Right lung (tissue), 10 donors: ENCODE results near the gene ACAP2. TPM values are rescaled to one million over a fixed set of nuclear protein-coding genes. Genes with fewer than 3 reads are reported as not detected.
"Not testable (repeated sequence)": the region's sequence is repeated elsewhere in the genome, so short reads cannot be mapped to it uniquely, and the experiment has no call there.

ENCODE experiments used
- DNase-seq, 2 donors: peaks; one replicate each; pipeline ENCODE4 v3.0.0-alpha.2; 2013
- long read RNA-seq, 8 donors: transcript quantifications; one replicate each; lab custom pipeline, GENCODE V29; 2026
- polyA plus RNA-seq, 5 donors: library from polyadenylated mRNA; unstranded; fragments of 120-200 nt; gene quantifications; one replicate each; pipeline versions ENCODE4 v1.2.1 to v1.2.3, GENCODE V29; 2013; ENCODE audit warnings: inconsistent platforms in 1 of 5, low replicate concordance in 1 of 5; ENCODE audit not compliant: insufficient read length in 5 of 5, insufficient read depth in 1 of 5

ACAP2 gene, protein sequence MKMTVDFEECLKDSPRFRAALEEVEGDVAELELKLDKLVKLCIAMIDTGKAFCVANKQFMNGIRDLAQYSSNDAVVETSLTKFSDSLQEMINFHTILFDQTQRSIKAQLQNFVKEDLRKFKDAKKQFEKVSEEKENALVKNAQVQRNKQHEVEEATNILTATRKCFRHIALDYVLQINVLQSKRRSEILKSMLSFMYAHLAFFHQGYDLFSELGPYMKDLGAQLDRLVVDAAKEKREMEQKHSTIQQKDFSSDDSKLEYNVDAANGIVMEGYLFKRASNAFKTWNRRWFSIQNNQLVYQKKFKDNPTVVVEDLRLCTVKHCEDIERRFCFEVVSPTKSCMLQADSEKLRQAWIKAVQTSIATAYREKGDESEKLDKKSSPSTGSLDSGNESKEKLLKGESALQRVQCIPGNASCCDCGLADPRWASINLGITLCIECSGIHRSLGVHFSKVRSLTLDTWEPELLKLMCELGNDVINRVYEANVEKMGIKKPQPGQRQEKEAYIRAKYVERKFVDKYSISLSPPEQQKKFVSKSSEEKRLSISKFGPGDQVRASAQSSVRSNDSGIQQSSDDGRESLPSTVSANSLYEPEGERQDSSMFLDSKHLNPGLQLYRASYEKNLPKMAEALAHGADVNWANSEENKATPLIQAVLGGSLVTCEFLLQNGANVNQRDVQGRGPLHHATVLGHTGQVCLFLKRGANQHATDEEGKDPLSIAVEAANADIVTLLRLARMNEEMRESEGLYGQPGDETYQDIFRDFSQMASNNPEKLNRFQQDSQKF
- 10 to 100 TPM; 31.8 to 59.5 (median 53.6) TPM for polyA plus RNA-seq
- long read RNA-seq, donor 1, full-length matches to known transcripts, result 3 of 37 reads
- long read RNA-seq, donor 1, partial matches to known transcripts, result 34 of 37 reads
- long read RNA-seq, donor 1, other reads (novel, unspliced or antisense), result 0 of 37 reads
- long read RNA-seq, donor 2, full-length matches to known transcripts, result 1 of 1 reads
- long read RNA-seq, donor 2, partial matches to known transcripts, result 0 of 1 reads
- long read RNA-seq, donor 2, other reads (novel, unspliced or antisense), result 0 of 1 reads
- long read RNA-seq, donor 3, result 0 reads
- long read RNA-seq, donor 4, partial matches to known transcripts, result 5 of 5 reads
- long read RNA-seq, donor 4, other reads (novel, unspliced or antisense), result 0 of 5 reads
- long read RNA-seq, donor 5, partial matches to known transcripts, result 9 of 9 reads
- long read RNA-seq, donor 5, other reads (novel, unspliced or antisense), result 0 of 9 reads
- long read RNA-seq, donor 6, full-length matches to known transcripts, result 3 of 3 reads
- long read RNA-seq, donor 6, partial matches to known transcripts, result 0 of 3 reads
- long read RNA-seq, donor 6, other reads (novel, unspliced or antisense), result 0 of 3 reads
- long read RNA-seq, donor 7, full-length matches to known transcripts, result 3 of 3 reads
- long read RNA-seq, donor 7, partial matches to known transcripts, result 0 of 3 reads
- long read RNA-seq, donor 7, other reads (novel, unspliced or antisense), result 0 of 3 reads
- long read RNA-seq, donor 8, full-length matches to known transcripts, result 2 of 2 reads
- long read RNA-seq, donor 8, partial matches to known transcripts, result 0 of 2 reads
- long read RNA-seq, donor 8, other reads (novel, unspliced or antisense), result 0 of 2 reads

DNA sequence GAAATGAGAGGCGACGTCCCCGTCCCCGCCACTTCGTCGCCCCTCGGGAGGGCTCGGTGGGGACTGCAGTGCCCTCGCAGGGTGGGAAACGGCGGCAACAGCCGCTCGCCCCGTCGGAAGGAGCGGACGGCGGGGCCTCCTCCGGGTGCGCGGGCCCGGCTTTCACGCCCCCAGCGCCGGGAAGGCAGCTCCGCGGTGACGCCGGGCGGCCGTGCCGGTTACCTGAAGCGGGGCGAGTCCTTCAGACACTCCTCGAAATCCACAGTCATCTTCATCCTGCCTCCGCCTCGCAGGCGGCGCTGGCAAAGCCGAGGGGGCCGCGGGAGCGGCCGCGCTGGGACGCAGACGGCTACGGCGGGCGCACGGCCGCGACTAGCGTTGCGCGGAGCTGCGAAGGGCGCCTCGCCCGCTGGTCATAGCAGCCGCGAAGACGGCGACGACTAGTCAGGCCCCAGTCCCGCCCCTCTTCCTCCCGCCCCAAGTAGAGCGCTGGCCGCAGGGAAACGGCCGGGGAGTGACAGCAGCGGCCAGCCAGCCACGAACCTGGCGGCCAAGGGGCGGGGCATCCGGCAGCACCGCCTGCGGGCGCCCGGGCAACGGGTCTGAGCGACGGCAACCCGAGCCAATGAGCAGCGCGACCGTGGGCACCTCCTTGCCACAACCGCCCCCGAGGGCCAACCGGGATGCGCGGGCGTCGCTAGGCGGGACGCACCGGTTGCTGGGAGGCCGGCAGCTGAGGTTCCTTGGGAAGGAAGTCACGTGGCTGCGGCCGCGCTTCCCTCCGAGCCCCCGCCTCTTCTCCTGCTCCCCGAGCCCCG is at the start of gene ACAP2:
Gene ACAP2 (minus strand): TSS at position 448 of the 818 bp plus-strand sequence. CDS start 173 bp downstream, at position 275.
- DNase-seq, result peak; percentile 99

DNA sequence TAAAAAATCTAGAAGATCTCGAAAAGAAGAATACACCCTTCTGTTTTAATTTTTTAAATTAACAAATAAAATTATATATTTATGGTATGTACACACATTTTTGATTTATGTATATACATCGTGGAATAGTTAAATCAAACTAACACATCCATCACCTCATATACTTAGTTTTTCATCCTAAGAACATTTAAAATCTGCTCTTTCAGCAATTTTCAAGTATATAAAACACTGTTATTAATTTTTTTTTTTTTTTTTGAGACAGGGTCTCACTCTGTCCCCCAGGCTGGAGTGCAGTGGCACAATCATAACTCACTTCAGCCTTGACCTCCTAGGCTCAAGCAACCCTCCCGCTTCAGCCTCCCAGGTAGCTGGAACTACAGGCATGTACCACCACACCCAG is 32.8 kb upstream of the ACAP2 start:
- DNase-seq, result no peak

DNA sequence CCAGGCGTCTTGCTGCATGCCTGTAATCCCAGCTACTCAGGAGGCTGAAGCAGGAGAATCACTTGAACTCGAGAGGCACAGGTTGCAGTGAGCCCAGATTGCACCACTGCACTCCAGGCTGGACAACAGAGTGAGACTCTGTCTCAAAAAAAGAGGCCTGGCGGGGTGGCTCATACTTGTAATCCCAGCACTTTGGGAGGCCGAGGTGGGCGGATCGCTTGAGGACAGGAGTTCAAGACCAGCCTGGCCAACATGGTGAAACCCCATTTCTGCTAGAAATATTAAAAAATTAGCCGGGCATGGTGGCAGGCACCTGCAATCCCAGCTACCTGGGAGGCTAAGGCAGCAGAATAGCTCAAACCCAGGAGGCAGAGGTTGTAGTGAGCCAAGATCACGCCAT is 32.3 kb upstream of the ACAP2 start:
- DNase-seq, result not testable (repeated sequence)

DNA sequence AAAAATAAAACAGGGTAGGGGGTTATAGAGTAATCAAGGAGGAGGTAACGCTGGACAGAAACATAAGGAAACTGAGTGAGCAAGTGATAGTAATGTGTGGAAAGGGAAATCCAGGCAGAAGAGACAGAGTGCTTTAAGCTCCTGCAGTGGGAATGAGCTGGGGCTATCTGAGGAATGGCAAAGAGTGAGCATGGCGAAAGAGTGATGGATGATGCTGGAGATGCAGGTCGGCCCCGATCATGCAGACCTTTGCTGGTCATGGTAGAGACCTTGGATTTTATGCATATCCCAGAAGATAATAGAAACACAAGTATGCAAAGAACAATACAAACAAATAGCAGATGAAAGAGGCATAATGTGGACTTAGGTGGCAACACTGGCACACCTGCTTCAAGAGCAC is 26.0 kb upstream of the ACAP2 start:
- DNase-seq, result no peak

DNA sequence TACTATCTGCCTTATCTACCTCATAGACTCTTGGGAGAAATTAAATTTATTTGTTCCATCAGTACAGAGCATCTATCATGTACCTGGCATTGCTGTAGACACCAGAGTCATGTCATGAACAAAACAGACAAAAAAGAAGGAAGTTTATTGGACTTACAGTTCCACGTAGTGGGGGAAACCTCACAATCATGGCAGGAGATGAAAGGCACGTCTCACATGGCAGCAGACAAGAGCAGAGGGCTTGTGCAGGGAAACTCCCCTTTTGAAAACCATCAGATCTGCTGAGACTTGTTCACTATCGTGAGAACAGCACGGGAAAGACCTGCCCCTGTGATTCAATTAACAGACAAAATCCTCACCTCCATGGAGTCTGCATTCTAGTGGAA is 25.6 kb upstream of the ACAP2 start:
- no peak for DNase-seq

DNA sequence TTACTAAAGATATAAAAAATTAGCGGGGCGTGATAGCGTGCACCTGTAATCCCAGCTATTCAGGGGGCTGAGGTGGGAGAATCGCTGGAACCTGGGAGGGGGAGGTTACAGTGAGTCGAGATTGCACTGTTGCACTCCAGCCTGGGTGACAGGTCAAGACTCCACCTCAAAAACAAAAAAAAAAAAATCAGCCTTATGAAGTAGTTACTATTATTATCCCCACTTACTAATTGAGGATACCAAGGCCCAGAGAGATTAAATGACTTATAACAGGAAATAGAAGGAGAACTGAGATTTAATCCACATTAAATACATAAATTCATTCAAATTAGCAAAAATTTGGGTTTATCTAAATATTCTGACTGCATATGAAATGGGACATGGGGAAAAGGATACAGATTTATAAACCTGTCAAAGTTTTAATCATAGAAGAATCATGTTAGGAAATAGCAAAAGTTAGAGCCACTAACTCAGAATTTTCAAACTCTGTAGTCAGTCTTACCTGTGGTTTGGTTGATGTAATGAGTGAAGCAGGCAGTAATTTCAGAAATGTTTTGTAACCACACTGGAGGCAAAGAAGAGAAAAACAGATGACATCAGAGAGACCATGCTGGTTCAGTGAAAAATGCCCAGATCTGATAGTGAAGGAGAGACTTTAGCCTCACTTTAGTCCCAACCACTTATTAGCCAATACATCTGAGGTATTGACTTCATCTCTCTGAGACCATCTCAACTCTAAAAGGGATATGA is 25.0 kb upstream of the ACAP2 start:
- no peak for DNase-seq

DNA sequence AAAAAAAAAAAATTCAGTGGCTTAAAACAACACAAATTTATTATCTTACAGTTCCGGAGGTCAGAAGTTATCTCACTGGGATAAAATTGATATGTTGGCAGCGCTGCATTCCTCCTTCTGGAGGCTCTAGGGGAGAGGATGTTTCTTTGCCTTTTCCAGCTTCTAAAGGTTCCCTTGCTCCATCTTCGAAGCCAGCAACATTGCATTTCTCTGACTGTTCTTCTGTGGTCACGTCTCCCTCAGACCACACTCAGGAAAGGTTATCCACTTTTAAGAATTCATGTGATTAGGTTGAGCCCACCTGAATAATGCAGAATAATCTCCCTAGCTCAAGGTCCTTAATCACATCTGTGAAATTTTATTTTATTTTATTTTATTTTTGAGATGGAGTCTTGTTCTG is 23.4 kb upstream of the ACAP2 start:
- DNase-seq, result no peak

DNA sequence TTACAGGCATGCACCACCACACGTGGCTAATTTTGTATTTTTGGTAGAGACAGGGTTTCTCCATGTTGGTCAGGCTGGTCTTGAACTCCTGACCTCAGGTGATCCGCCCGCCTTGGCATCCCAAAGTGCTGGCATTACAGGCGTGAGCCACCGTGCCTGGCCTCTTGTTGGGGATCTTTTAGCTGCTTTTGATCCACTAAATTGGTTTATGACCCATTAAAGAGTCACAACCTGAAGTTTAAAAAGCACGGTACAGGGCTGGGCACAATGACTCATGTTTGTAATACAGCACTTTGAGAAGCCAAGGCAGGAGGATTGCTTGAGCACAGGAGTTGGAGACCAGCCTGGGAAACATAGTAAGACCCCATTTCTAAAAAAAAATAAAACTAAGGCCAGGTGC is 20.1 kb upstream of the ACAP2 start:
- DNase-seq, result not testable (repeated sequence)

DNA sequence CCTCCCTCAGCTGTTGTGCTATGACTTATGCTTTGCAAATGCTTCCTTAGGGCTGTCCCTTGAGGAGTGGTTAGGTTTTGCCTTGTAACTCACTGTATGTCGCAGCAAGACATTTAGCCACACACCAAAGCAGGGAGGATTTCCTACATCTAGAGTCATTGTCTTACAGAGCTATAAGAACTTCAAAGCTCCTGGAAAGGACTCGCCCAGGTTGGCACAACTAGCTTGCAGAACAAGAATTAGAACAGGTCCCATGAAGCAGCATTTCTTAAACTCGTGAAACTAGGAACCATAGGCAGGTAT is 19.4 kb upstream of the ACAP2 start:
- no peak for DNase-seq

DNA sequence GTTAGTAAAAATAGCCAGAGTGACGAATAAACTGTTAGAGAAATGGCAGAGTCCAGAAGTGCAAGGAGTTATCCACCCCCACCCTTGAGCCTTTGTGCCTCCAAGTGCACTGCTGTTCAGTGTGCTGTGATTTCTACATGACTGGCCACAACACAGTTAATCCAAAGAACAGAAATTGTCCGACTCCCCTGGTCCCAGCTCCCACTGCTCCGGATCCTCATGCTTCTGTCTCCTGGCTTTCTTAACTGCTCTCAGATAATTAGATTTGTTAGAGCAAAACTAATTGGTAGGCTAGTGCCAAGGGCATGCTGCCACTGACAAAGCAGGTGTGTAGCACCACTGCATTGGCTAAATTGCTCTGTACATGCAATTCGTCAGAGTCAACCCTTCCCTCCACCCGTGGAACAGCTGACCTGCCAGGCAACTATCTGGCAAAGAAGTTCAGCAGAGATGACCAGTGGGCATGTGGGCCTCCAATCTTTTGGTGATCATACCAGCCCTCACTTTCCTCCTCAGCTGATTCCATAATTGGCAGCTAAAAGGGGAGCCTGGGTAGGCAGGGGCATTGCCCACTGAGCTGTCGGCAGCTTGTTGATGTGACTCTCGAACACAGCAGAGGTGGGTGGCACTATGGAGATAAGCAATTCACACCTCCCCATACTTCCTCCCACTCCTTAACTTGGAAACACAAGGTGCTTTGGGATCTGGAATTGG is 18.9 kb upstream of the ACAP2 start:
- no peak for DNase-seq

DNA sequence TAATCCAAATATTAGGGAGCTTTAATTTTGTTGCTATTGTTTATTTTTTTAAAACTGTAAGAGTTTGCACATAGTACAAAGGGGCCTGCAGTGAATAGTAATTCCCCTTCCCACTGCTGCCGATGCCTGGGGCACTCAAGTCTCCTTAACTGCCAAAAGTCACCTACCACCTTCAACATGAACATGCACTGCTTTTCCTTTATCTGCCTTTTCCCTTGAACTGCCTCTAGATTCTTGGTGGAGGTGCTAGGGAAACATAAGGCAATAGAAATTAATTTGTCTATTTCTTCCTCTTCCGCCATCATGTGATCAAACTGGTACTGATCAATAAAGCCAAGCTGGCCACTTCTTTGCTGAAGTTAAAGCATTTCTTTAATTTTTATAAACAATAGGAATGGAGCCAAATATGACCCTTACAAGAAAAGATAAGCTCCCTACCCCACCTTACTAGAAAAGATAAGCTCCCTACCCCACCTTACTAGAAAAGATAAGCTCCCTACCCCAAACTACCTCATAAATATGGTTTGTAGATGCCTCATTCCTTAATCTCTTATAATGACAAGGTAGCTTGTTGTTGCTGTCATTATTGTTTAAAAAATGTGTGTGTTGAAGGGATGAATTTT is 17.4 kb upstream of the ACAP2 start:
- no peak for DNase-seq

DNA sequence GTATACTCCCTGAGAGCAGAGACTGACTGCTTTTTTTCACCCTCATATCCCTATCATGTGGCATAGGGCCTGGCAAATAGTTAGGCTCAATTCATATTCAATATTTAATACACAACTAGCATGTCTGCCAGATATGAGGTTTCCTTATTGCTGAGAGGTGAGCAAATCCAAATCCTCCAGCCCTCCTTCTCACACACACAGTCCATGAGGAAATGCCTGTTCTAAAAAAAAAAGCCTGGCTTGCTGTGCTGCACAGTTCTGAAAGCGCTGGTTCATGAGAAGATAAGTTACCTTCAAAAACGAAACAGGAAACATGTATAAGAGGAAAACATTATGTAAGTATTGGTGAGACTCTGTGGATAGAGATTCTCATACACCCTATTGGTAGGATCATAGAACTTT is 15.5 kb upstream of the ACAP2 start:
- no peak for DNase-seq

DNA sequence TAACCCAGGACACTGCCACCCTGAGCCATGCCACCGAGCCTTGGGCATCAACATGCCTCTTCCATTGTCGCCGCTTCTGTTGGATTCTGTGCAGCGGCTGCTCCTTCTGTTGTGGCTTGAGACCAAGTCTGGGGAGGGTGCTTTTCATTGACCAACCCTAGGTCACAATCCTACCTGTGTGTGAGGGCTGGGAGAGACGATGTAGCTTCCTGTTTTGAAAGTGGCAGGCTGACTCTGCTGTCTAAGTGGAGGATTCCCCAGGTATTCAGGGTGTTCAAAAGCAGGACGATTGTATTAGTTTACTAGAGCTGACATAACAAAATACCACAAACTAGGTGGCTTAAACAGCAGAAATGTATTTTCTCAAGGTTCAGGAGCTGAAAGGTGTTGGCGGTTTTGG is 13.0 kb upstream of the ACAP2 start:
- DNase-seq, result no peak

DNA sequence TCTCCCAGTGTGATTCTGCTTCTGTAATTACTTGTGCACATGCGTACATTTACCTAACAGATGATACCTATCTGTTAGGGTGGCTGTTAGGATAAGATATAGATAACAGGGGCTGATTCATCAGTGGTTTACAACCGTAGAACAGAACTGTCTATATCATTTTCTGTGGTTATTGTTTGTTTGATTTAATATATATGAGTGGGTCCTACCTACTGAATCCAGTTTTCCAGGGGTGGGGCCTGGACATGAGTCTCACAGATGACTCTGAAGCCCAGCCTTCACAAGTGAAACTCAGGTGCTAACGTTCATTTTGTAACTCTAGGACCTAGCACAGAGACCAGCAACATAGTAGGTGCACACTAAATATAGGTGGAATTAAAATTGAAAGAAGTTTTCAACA is 10.4 kb upstream of the ACAP2 start:
- DNase-seq, result no peak

DNA sequence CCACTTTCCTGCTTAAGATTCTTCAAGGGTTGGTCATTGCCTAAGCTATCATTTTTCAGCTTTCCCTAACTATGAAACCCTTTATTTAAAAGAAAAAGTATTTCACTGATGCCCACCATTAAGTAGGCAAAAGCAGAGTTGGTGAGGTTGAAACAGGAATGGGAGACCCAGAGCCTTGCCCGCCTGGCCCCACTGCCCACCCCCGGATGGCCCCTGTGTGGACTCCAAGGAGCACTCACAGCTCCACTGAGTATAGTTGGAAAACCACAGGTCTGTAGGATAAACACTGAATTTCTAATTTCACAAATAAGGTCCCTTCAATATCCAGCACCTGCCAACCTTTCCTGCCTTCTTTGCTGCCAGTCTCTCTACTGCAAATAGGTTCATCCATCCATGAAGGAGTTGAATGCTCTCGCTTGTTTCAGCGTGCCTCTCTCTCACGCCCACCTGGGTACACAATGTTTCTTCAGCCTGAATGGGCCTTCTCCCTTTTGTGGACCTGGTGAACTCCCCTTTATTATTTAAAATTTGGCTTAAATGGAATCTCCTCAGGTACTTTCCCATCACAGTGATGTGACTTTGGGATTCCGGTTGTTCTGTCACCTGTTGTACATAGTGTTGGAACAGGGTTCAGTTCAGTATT is 8.7 kb upstream of the ACAP2 start:
- no peak for DNase-seq

DNA sequence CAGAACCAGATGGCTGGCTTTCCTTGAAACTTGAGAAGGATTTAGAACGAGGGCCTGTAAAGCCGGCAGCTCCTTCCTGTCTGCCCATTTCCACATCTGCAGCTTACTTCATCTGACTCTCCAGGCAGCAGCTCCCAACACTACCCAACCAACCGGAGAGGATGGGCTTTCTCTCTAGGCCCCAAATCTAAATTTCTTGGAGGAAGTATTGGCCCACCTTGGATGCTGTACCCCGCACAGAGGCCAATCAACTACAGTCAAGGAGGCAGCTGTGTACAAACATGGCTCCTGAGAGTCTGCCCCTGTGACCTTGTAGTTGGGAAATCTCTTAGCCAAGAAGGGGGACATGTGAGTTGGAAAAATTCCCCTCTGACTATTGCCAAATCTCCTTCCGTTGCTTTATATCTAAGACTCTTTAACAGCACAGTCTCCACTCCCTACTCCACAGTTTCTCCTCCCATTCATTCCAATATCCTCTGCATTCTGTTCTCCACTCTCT is 8.0 kb upstream of the ACAP2 start:
- DNase-seq, result peak; percentile 67 to 78

DNA sequence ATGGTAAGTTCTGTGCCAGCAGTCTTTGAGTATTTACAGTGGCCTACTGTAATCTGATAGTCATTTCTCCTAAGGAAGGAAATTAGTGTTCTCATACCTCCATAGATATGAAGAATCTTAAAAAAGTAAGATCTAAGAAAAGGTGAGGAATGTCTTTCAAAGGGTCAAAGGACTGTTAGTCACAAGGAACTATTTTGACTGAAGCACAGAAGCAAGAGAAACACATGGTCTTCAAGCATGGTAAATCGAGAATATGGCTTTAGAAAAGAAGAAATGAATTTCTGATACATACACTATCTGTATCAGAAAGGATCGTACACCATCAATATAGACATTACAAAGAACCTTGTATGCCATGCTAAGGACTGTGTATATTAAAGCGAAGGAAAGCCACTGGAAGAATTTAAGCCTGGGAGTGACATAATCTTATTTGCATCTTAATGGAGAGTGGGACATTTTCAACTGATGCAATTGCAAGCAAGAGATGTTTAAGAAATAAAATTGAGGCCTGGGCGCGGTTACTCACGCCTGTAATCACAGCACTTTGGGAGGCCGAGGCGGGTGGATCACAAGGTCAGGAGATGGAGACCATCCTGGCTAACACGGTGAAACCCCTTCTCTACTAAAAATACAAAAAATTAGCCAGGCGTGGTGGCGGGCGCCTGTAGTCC is 5.5 kb upstream of the ACAP2 start:
- DNase-seq, result no peak
